Esophagus muscularis mucosa (tissue), 4 donors: ENCODE data around the gene RGS2.

Source experiments
- CTCF ChIP-seq, 3 experiments: fragments of 200-600 bp in 2 of 3; fragments of 450-650 bp in 1 of 3; sonication (generic) in 2 of 3; IDR thresholded peaks; one replicate each; pipeline ENCODE4 v1.5.1; 2017 to 2019; ENCODE audit warnings: antibody characterized with exemption in 3 of 3, mild to moderate bottlenecking in 2 of 3, moderate library complexity in 1 of 3
- EP300 ChIP-seq: sonication (generic); formaldehyde crosslinking; IDR thresholded peaks from one replicate; pipeline ENCODE4 v1.6.1; 2017; ENCODE audit warnings: antibody characterized with exemption
- POLR2A ChIP-seq: fragments of 450-650 bp; IDR thresholded peaks from one replicate; pipeline ENCODE4 v1.6.1; 2017; ENCODE audit warnings: antibody characterized with exemption, moderate library complexity, mild to moderate bottlenecking, low read depth
- POLR2AphosphoS5 ChIP-seq, 2 donors: sonication (generic); formaldehyde crosslinking; IDR thresholded peaks; one replicate each; pipeline ENCODE4 v1.6.1; 2017; ENCODE audit warnings: antibody characterized with exemption in 2 of 2

DNA sequence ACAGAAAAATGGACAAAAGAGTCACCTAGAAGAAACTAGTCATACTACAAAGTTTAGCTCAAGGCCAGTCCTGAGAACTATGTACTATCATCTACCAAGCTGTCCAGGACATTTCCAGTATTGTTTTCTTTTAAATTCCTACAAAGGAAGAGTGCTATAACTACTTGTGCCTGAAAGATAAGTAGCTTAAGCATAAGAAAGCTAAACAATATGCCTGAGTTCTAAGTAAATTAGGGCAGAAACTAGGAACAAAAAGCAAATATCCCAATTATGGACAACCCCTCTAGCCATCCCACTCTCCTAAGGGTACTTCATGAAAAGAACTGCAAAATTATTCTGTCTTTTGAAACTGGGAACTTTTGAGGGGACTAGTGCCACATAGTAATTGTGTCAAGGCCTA lies 5.3 kb upstream of the RGS2 start:
- TF ChIP-seq POLR2AphosphoS5 (IDR thresholded peaks at IDR 0.05) (no peak), CTCF (IDR thresholded peaks at IDR 0.05) (no peak), POLR2A (no peak), EP300 (no peak)
